Activated naive CD8-positive, alpha-beta T cell treated with anti-CD3 and anti-CD28 coated beads, Interleukin-2, amount 10 ng/mL, durations not matched to agents 7 days and 5 days (primary cell): ENCODE results near the gene MRGPRF. TPM values are rescaled to one million over a fixed set of nuclear protein-coding genes. Genes with fewer than 3 reads are reported as not detected.

Experiments
- ATAC-seq: fragments of 150-1000 bp; cut with Tn5 transposase; one replicate; pipeline ENCODE4 v1.10.0; 2021; ENCODE audit warnings: low read depth, moderate library complexity
- POLR2A ChIA-PET: fragments of 350-600 bp; sonication (Branson Sonifier 250); formaldehyde crosslinking; loops from one replicate; lab custom pipeline; 2021; ENCODE audit warnings: antibody characterized with exemption; lab: Charles Lee
- DNase-seq: peaks from one replicate; pipeline ENCODE4 v3.0.0; 2021
- H3K27ac Mint-ChIP-seq: one replicate; pipeline ENCODE4 v1.8.0; 2022; ENCODE audit warnings: mild to moderate bottlenecking, mixed read lengths
- H3K27me3 Mint-ChIP-seq: one replicate; pipeline ENCODE4 v1.8.0; 2022; ENCODE audit warnings: mild to moderate bottlenecking, moderate library complexity, mixed read lengths
- H3K36me3 Mint-ChIP-seq: one replicate; pipeline ENCODE4 v1.8.0; 2021; ENCODE audit warnings: mild to moderate bottlenecking, mixed read lengths
- H3K4me1 Mint-ChIP-seq: one replicate; pipeline ENCODE4 v1.8.0; 2021; ENCODE audit warnings: mixed read lengths
- H3K4me3 Mint-ChIP-seq: one replicate; pipeline ENCODE4 v1.8.0; 2022; ENCODE audit warnings: mild to moderate bottlenecking, moderate library complexity, mixed read lengths
- H3K9me3 Mint-ChIP-seq: one replicate; pipeline ENCODE4 v1.8.0; 2021; ENCODE audit warnings: mixed read lengths
- total RNA-seq, 2 experiments: library from RNA; stranded (reverse); gene quantifications; one replicate each; pipeline ENCODE4 v1.2.3, GENCODE V29; 2021

The MRGPRF gene
- total RNA-seq, 2 experiments from 2014 or later: not detected

- POLR2A ChIA-PET: no interaction called here
- Mint-ChIP-seq H3K4me1 (no peaks in the 10 kb centered on the region), H3K27ac (no peak overlapping the region), H3K9me3 (no peaks in the 10 kb centered on the region), H3K36me3 (no peaks in the 10 kb centered on the region), H3K4me3 (no peak overlapping the region), H3K27me3 (peaks cover 25% of the 10 kb centered on the region)
- no peak for ATAC-seq
- DNase-seq: no peak
These were observed 5.1 kb downstream of the MRGPRF start for GRCh38 chr11:69007975-69008381.

DNA sequence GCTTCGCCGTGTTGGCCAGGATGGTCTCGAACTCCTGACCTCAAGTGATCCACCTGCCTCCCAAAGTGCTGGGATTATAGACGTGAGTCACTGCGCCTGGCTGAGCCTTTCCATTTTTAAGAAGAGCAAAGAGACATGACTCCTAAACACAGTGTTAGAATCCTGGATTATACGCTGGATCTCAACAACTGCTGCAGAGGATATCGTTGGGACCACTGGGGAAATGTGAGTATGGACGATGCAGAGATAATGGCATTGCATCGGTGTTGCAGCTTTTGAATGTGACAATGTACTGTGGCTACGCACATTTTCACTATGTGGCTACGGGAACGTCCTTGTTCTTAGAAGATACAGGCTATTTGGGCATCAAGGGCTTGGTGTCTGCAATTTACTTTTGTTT lies 6.2 kb downstream of the MRGPRF start:
- ATAC-seq: no peak
- POLR2A ChIA-PET: no interaction called here
- Mint-ChIP-seq H3K4me1 (no peaks in the 10 kb centered on the region), H3K36me3 (no peaks in the 10 kb centered on the region), H3K9me3 (no peaks in the 10 kb centered on the region), H3K27me3 (peaks cover 15% of the 10 kb centered on the region), H3K27ac (no peak overlapping the region), H3K4me3 (no peak overlapping the region)
- DNase-seq: no peak

DNA sequence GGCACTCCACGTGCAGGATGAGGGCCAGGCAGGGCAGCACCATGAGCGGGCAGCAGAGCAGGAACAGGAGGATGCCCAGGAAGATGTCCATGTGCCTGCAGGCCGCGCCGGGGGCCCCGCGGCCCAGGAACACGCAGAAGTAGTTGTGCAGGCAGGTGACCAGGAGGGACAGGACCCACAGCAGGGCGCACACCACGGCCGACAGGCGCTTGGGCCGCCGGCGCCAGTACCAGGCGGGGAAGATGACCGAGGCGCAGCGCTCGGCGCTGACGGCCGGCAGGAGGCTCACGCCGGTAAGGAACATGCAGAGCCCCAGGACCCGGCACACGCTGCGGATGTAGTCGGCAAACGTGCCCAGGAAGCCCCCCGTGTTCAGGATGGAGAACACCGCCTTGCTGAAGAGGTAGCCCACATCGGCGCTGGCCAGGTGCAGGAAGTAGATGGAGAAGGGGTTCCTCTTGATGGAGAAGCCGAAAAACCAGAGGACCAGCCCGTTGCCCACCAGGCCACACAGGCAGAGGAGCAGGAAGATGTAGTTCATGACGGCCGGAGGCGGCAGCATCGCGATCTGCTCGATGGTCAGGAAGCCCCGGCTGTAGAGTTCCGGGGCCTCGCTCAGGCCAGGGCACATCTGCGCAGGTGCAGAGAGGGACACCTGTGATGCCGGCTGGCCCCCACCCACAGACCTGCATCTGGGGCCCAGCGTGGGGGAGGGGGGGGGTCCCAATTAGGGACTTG lies 7.2 kb downstream of the MRGPRF start:
- no peak overlapping the region for H3K4me3 Mint-ChIP-seq
- no peaks in the 10 kb centered on the region for H3K36me3 Mint-ChIP-seq
- peaks cover 10% of the 10 kb centered on the region for H3K27me3 Mint-ChIP-seq
- POLR2A ChIA-PET: no interaction called here
- DNase-seq (peak; percentile 22), ATAC-seq (no peak)
- H3K9me3 Mint-ChIP-seq: no peaks in the 10 kb centered on the region
- no peak overlapping the region for H3K27ac Mint-ChIP-seq
- no peaks in the 10 kb centered on the region for H3K4me1 Mint-ChIP-seq

- peaks cover 10% of the 10 kb centered on the region for H3K27me3 Mint-ChIP-seq
These were observed 7.8 kb downstream of the MRGPRF start for GRCh38 chr11:69005183-69005630.

DNA sequence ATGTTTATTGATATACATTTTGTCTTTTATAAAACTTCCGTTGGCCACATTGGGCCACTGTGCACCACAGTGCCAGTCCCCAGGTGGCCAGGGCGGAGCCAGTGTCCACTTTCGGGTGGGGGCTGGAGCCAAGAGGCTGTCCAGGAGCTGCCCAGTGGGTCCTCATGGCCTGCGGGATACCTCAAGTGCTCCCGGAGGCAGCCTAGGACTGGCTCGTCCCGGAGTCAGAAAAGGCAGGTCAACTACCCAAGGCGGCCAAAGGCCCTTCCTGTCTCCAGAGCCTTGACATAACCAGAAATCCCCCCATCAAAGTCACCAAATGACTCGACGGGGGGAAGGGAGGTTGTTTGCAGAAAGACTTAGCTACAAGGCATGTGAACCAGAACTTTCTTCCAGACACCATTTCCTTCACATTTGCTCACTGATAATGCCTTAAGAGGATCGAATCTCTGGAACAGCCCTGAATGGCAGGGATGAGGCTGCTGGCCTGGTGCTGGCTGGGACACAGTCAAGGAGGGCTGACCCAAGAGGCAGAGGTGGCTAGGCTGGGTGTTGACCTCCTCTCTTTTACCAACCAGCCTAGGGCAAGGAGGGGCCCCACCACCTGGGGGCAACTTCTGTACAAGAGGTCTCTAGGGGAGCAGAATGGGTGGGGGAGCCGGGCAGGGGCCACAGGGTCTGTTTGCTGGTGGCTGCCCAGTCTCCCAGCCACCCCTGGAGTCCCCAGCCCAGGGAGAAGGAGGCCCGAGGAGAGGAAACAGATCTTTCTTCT lies 8.4 kb downstream of the MRGPRF start:
- ATAC-seq (no peak), DNase-seq (peak; percentile 21)
- no peak overlapping the region for H3K4me3 Mint-ChIP-seq
- POLR2A ChIA-PET: interaction anchor here (1.1 kb wide), 1 partner anchor 44 kb away, joined by 3 read pairs; the partner anchor contains the start of gene TPCN2
- H3K27me3 Mint-ChIP-seq: peaks cover 8% of the 10 kb centered on the region
- no peak overlapping the region for H3K27ac Mint-ChIP-seq
- no peaks in the 10 kb centered on the region for H3K9me3 Mint-ChIP-seq
- H3K36me3 Mint-ChIP-seq: no peaks in the 10 kb centered on the region
- no peaks in the 10 kb centered on the region for H3K4me1 Mint-ChIP-seq

More at GRCh38 chr11:69005183-69005630, 7.8 kb downstream of the MRGPRF start:
- no peaks in the 10 kb centered on the region for H3K36me3 Mint-ChIP-seq
- POLR2A ChIA-PET: no interaction called here
- DNase-seq (peak; percentile 4), ATAC-seq (no peak)
- no peak overlapping the region for H3K4me3 Mint-ChIP-seq
- no peaks in the 10 kb centered on the region for H3K9me3 Mint-ChIP-seq
- H3K27ac Mint-ChIP-seq: no peak overlapping the region
- no peaks in the 10 kb centered on the region for H3K4me1 Mint-ChIP-seq

DNA sequence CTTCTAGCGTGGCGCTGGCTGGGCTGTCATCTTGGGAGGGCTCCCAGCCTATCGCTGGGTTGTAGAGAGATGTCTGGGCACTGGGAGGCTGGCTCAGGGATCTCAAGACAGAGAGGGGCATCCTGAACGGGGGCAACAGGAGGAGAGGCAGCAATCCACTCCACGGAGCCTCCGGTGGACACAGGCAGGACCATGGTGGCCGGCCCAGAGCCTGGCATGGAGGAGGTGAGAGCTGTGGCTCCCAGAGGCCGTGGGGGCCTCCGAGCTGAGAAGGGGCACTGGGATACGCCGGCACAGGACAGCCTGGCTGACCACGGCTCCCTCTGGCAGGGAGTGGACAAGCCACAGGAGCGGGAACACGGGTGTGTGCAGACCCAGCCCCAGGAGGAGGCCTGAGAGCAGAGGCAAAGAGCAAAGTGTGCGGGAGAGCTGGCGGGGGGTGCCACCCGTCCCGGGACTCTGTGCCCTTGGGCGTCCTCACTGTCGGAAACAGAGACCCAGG lies 9.1 kb downstream of the MRGPRF start:
- Mint-ChIP-seq H3K4me3 (no peak overlapping the region), H3K36me3 (no peaks in the 10 kb centered on the region), H3K27ac (no peak overlapping the region), H3K9me3 (no peaks in the 10 kb centered on the region), H3K4me1 (no peaks in the 10 kb centered on the region), H3K27me3 (peaks cover 8% of the 10 kb centered on the region)
- DNase-seq (peak; percentile 19), ATAC-seq (no peak)
- POLR2A ChIA-PET: interaction anchor here (1.1 kb wide), 1 partner anchor 45 kb away, joined by 3 read pairs; the partner anchor contains the start of gene TPCN2

DNA sequence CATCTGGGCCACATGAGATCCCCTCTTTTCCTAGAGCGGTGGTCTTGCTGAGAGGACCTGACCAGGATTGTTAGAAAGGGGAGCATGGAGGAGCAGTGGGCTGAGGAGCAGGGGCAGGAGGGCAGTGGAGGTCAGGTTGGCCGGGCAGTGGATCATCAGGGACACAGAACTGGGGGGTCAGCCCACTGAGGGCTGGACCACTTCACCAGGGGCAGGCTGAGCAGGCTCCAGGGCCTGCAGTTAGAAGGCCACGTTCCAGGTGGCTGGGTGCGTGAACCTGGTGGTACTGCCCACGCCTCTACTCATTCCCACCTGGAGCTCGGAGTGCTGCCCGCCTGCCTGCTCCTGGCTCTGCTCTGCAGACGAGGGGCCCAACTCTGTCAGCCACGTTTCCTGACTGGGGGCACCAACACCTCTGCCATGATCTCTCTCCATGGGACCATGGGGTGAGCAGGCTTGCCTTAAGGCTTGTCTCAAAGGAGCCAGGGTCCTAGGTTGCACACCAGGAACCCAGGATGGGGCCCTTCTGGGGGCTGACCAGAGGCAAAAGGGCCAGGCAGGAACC lies 9.7 kb downstream of the MRGPRF start:
- no peak for ATAC-seq
- H3K27me3 Mint-ChIP-seq: peaks cover 7% of the 10 kb centered on the region
- no peaks in the 10 kb centered on the region for H3K9me3 Mint-ChIP-seq
- H3K36me3 Mint-ChIP-seq: no peaks in the 10 kb centered on the region
- H3K4me1 Mint-ChIP-seq: no peaks in the 10 kb centered on the region
- peak; percentile 23 for DNase-seq
- no peak overlapping the region for H3K4me3 Mint-ChIP-seq
- no peak overlapping the region for H3K27ac Mint-ChIP-seq
- POLR2A ChIA-PET: interaction anchor here (1.1 kb wide), 1 partner anchor 45 kb away, joined by 3 read pairs; the partner anchor contains the start of gene TPCN2

GRCh38 chr11:69002570-69003231 lies 10.3 kb downstream of the MRGPRF start:
- Mint-ChIP-seq H3K4me3 (no peak overlapping the region), H3K36me3 (no peaks in the 10 kb centered on the region), H3K4me1 (no peaks in the 10 kb centered on the region), H3K27me3 (peaks cover 5% of the 10 kb centered on the region), H3K27ac (no peak overlapping the region), H3K9me3 (no peaks in the 10 kb centered on the region)
- DNase-seq: peak; percentile 17
- POLR2A ChIA-PET: no interaction called here
- no peak for ATAC-seq

DNA sequence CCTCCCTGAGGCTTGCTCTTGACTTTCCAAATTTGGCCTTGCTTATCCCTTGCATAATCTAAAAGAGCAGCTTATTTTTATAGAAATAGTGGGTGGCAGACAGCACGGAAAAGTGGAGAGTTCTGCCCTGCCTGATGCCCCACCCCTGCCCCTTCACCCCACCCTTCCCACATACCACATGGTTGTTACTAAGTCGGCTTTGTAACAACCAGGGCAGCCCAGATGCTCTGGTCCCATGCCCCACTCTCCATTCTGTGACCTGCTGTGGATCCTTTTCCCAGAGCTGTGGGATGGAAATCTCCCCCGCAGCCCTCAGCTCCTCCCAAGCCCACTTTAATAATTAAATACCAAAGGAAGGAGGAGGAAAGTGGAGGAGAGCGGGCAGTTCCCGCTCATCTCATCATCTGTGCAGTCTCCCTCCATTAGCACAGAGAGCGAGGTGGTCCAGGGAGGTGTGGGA lies 10.9 kb downstream of the MRGPRF start:
- POLR2A ChIA-PET: no interaction called here
- no peaks in the 10 kb centered on the region for H3K4me1 Mint-ChIP-seq
- no peaks in the 10 kb centered on the region for H3K36me3 Mint-ChIP-seq
- ATAC-seq (no peak), DNase-seq (no peak)
- H3K9me3 Mint-ChIP-seq: no peaks in the 10 kb centered on the region
- peaks cover 5% of the 10 kb centered on the region for H3K27me3 Mint-ChIP-seq
- H3K4me3 Mint-ChIP-seq: no peak overlapping the region
- H3K27ac Mint-ChIP-seq: no peak overlapping the region

DNA sequence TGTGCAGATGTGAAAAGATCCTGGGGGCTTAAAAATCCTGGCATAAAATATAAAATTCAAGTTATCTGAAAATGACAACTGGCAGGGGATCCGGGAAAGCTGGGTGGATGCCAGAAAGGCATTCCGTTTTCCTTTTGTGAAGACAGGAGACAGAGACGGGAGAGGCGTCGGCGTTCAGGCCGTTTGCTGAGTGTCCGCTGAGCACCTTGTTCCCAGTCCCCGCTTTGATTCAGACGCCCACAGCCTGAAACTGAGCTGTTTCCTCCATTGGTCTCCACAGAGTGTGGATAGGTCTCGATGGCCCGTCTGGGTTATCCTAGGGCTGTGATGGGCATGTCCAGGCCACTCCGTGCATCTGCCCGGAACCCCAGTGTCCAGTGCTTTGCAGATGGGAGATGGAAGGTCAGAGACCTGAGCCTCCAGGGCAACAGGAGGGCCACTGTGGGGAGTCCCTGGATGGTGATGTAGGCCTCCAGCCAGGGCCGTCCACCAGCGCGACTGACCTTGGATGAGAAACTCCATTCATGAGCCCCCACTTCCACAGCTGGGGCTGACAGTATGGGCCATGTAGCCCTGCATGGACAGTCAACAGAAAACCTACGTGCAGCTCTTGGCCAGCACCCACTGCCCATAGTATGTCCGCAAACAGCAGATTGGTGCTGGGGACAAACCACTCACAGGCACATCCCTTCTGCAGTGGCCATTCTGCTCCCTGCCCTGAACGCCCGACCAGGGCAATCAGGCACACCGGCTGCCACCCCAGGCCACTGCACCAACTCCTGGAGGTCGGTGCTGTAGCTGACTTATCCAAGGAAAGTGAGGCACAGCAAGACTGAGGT lies 11.6 kb downstream of the MRGPRF start:
- Mint-ChIP-seq H3K4me1 (no peaks in the 10 kb centered on the region), H3K4me3 (no peak overlapping the region), H3K36me3 (no peaks in the 10 kb centered on the region), H3K9me3 (no peaks in the 10 kb centered on the region), H3K27ac (no peak overlapping the region), H3K27me3 (peaks cover 3% of the 10 kb centered on the region)
- DNase-seq (peak; percentile 23), ATAC-seq (no peak)
- POLR2A ChIA-PET: no interaction called here

- H3K9me3 Mint-ChIP-seq: no peaks in the 10 kb centered on the region
- no peaks in the 10 kb centered on the region for H3K36me3 Mint-ChIP-seq
- H3K4me1 Mint-ChIP-seq: no peaks in the 10 kb centered on the region
- ATAC-seq: no peak
- H3K4me3 Mint-ChIP-seq: no peak overlapping the region
- POLR2A ChIA-PET: no interaction called here
- peak; percentile 4 for DNase-seq
- H3K27me3 Mint-ChIP-seq: peaks cover 3% of the 10 kb centered on the region
- H3K27ac Mint-ChIP-seq: no peak overlapping the region
These were observed 12.2 kb downstream of the MRGPRF start for GRCh38 chr11:69000831-69001242.

DNA sequence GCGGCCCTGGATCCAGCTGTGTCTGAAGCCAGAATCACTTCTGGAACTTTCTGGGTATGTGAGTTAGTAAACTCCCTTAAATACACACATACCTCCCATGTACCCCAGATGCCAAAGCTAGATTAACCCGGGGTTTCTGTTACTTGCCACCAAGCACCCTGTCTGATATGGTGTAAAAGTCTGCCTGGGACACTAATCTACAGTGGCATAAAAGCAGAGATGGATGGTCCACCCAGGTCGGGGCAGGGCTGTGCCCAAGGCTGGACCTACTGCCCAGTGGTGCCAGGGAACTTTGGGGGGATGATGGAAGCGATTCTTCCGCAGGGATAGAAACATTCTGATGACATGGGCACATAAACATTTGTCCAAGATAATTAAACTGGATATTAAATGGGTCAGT lies 12.7 kb downstream of the MRGPRF start:
- ATAC-seq (no peak), DNase-seq (peak; percentile 4)
- no peak overlapping the region for H3K27ac Mint-ChIP-seq
- no peaks in the 10 kb centered on the region for H3K4me1 Mint-ChIP-seq
- POLR2A ChIA-PET: no interaction called here
- no peaks in the 10 kb centered on the region for H3K36me3 Mint-ChIP-seq
- peaks cover 3% of the 10 kb centered on the region for H3K27me3 Mint-ChIP-seq
- H3K9me3 Mint-ChIP-seq: no peaks in the 10 kb centered on the region
- no peak overlapping the region for H3K4me3 Mint-ChIP-seq
